Glutamatergic neuron (in vitro differentiated cells): ENCODE measurements around the gene MAPK4. TPM values are rescaled to one million over a fixed set of nuclear protein-coding genes. Genes with fewer than 3 reads are reported as not detected.
A peak's percentile ranks its signal among the peaks of the same experiment; 100 is the strongest.

ENCODE experiments used
- DNase-seq: peaks from one replicate; pipeline ENCODE4 v3.0.0; 2022
- H3K27ac Mint-ChIP-seq: one replicate; pipeline ENCODE4 v1.8.0; 2020; ENCODE audit warnings: mild to moderate bottlenecking, mixed read lengths, inconsistent platforms; ENCODE audit not compliant: unreplicated experiment
- H3K27me3 Mint-ChIP-seq: one replicate; pipeline ENCODE4 v1.8.0; 2020; ENCODE audit warnings: mild to moderate bottlenecking, moderate library complexity, mixed read lengths, inconsistent platforms; ENCODE audit not compliant: unreplicated experiment
- H3K36me3 Mint-ChIP-seq: one replicate; pipeline ENCODE4 v1.8.0; 2020; ENCODE audit warnings: mild to moderate bottlenecking, mixed read lengths, inconsistent platforms; ENCODE audit not compliant: unreplicated experiment
- H3K4me1 Mint-ChIP-seq: one replicate; pipeline ENCODE4 v1.8.0; 2020; ENCODE audit warnings: mild to moderate bottlenecking, low read depth, mixed read lengths, inconsistent platforms; ENCODE audit not compliant: unreplicated experiment
- H3K4me3 Mint-ChIP-seq: one replicate; pipeline ENCODE4 v1.8.0; 2020; ENCODE audit warnings: mild to moderate bottlenecking, mixed read lengths, inconsistent platforms; ENCODE audit not compliant: unreplicated experiment
- H3K9me3 Mint-ChIP-seq: one replicate; pipeline ENCODE4 v1.8.0; 2020; ENCODE audit warnings: mild to moderate bottlenecking, moderate library complexity, mixed read lengths, inconsistent platforms; ENCODE audit not compliant: unreplicated experiment
- total RNA-seq: library from RNA; stranded (reverse); fragmentation: NEBNext Ultra II Directional; extraction: Animal tissue kit (Norgen Biotek cat#: 25700); gene quantifications from one replicate; pipeline ENCODE4 v1.2.1, GENCODE V29; 2021; ENCODE audit not compliant: unreplicated experiment
- TF ChIP-seq, protein P1 (sequence below): fragments of 200-600 bp; sonication (generic); IDR thresholded peaks from one replicate; pipeline ENCODE4 v1.5.0; 2021; ENCODE audit not compliant: partially characterized antibody, unreplicated experiment

Gene MAPK4
- total RNA-seq, 1 donor from 2014 or later = 13.1 TPM

DNA sequence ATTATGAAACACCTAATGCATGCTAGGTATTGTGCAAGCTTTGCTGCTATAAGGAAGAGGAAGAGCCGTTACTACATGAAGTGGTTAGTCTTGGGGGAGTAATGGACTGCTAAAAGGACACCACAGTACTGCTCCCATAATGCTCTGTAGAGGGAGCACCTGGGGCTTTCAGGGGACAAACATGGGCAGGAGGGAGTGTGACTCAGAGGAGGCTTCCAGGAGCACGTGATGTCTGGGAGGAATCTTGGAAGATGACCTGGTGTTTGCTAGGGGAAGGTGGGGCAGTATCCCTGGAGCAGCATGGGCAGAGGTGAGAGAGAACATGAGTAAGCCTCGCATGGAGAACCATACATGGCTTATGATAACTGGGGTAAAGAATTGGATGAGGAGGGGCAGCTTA is 18.8 kb downstream of the MAPK4 start:
- Mint-ChIP-seq H3K9me3 (peaks cover 7% of the 10 kb centered on the region), H3K4me1 (peaks cover 18% of the 10 kb centered on the region), H3K27ac (no peak overlapping the region), H3K36me3 (peaks cover 13% of the 10 kb centered on the region), H3K4me3 (no peak overlapping the region), H3K27me3 (no peaks in the 10 kb centered on the region)
- TF ChIP-seq, protein P1, sequence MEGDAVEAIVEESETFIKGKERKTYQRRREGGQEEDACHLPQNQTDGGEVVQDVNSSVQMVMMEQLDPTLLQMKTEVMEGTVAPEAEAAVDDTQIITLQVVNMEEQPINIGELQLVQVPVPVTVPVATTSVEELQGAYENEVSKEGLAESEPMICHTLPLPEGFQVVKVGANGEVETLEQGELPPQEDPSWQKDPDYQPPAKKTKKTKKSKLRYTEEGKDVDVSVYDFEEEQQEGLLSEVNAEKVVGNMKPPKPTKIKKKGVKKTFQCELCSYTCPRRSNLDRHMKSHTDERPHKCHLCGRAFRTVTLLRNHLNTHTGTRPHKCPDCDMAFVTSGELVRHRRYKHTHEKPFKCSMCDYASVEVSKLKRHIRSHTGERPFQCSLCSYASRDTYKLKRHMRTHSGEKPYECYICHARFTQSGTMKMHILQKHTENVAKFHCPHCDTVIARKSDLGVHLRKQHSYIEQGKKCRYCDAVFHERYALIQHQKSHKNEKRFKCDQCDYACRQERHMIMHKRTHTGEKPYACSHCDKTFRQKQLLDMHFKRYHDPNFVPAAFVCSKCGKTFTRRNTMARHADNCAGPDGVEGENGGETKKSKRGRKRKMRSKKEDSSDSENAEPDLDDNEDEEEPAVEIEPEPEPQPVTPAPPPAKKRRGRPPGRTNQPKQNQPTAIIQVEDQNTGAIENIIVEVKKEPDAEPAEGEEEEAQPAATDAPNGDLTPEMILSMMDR = no peak
- DNase-seq = no peak

DNA sequence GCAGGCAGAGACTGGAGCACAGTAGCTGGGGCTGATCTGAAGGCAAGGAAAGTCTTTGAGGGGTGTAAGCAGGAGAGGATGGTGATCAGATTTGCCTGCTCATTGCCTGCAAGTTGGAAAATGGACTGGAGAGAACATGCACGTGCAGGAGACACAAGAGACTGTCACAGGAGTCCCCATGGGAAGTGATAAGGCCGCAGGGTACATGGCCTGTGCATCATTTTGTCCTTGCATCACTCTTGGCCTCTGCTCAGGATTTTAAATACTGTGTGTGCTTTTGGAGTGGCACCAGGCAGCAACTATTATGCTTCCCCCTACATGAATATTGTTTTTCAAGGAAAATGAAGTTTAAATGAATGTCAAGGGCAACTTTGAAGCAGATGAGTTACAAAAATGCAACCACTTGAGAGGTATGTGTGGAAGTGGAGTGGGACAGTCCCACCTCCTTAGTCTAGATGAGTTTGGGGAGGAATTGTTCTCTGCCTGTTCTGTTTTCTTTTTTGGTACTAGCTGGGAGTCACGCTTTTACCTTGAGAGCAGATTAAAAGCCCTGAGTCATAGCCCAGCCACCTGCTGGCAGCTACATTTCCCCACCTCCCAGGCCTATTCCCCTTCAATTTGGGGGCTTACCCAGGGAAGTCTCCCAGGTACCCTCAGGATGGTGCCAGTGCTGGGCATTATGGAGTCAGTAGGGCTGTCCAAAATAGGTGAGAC is 19.3 kb downstream of the MAPK4 start:
- peaks cover 17% of the 10 kb centered on the region for H3K4me1 Mint-ChIP-seq

DNA sequence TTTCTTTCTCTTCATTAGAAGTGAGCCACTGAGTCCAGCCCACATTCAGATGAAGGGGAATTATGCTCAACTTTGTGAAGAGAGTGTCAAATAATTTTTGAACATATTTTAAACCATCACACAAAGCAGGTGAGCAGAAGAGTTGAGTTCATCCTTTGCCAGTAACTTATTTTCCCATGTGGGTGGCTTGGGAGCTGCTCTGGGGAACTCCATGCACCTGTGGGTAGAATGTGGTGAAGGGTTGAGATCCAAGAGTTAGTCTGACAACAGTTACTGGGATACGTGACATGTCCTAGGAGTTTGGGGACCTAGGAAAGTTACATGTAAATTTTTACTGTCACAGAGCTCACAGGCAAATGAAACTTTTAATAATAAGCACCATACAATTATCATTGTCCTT is 21.6 kb downstream of the MAPK4 start:
- no peak for DNase-seq
- H3K27ac Mint-ChIP-seq = peak overlapping the region; percentile 52
- peaks cover 7% of the 10 kb centered on the region for H3K9me3 Mint-ChIP-seq
- peaks cover 16% of the 10 kb centered on the region for H3K4me1 Mint-ChIP-seq
- H3K4me3 Mint-ChIP-seq = no peak overlapping the region
- TF ChIP-seq, protein P1 = no peak
- H3K36me3 Mint-ChIP-seq = peaks cover 17% of the 10 kb centered on the region
- no peaks in the 10 kb centered on the region for H3K27me3 Mint-ChIP-seq

More for the DNA sequence above, 19.3 kb downstream of the MAPK4 start:
- Mint-ChIP-seq H3K9me3 (peaks cover 7% of the 10 kb centered on the region), H3K36me3 (peaks cover 13% of the 10 kb centered on the region), H3K27ac (no peak overlapping the region), H3K27me3 (no peaks in the 10 kb centered on the region), H3K4me3 (no peak overlapping the region)
- no peak for DNase-seq
- TF ChIP-seq, protein P1 = no peak

DNA sequence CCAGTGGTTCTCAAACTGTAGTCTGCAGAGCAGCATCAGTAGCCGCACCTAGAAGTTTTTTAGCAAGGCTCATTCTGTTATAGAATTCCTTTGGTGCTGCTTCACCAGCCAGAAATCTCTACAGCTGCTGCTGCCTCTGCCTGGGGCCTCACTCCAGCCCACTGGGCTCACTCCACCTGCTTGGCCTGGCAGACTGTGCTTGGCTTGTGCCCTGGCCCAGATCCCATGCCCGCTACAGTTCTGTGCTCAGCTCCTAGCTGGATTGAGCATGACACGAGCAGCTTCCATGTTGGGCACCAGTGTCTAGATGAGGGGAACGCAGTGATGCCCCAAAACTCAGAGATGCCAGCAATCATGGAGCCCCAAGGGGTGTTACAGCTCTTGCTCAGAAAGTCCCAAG is 22.6 kb downstream of the MAPK4 start:
- H3K4me1 Mint-ChIP-seq = peaks cover 16% of the 10 kb centered on the region
- TF ChIP-seq, protein P1 = no peak

DNA sequence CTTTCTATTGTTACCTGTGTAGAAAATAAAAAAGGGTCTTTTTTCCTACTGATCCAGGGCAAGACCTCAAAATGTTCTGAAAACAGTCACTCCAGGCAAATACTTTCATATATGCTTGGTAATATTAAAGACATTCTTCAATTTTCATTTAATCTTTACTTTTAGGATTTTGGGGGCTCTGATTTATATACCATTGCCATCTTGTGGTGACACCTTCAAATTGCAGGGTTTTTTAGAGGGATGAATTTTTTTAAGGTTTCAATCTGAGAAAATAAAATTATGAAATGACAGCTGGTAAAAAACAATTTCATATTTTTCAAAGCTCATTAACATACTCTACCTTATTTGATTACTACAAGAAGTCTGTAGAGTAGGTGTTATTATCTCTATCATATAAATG is 26.8 kb downstream of the MAPK4 start:
- DNase-seq = no peak
- no peak overlapping the region for H3K27ac Mint-ChIP-seq
- TF ChIP-seq, protein P1 = peak; percentile 63
- no peaks in the 10 kb centered on the region for H3K27me3 Mint-ChIP-seq
- H3K4me3 Mint-ChIP-seq = no peak overlapping the region
- H3K4me1 Mint-ChIP-seq = peaks cover 3% of the 10 kb centered on the region
- H3K36me3 Mint-ChIP-seq = peaks cover 9% of the 10 kb centered on the region
- H3K9me3 Mint-ChIP-seq = no peaks in the 10 kb centered on the region

More for the DNA sequence above, 22.6 kb downstream of the MAPK4 start:
- Mint-ChIP-seq H3K4me3 (no peak overlapping the region), H3K9me3 (peaks cover 7% of the 10 kb centered on the region), H3K27me3 (no peaks in the 10 kb centered on the region), H3K36me3 (peaks cover 17% of the 10 kb centered on the region), H3K27ac (no peak overlapping the region)
- DNase-seq = no peak
